GM19239 (cell line): ENCODE measurements around the gene MED29.

Experiments
- DNase-seq: peaks from one replicate; pipeline ENCODE4 v3.0.0; 2011; ENCODE audit warnings: low spot score; ENCODE audit not compliant: insufficient read length
- FAIRE-seq: peaks from 2 replicates; lab custom pipeline; 2011; peaks lifted over from hg19 to GRCh38; lab: Jason Lieb, UNC

The MED29 gene

DNA sequence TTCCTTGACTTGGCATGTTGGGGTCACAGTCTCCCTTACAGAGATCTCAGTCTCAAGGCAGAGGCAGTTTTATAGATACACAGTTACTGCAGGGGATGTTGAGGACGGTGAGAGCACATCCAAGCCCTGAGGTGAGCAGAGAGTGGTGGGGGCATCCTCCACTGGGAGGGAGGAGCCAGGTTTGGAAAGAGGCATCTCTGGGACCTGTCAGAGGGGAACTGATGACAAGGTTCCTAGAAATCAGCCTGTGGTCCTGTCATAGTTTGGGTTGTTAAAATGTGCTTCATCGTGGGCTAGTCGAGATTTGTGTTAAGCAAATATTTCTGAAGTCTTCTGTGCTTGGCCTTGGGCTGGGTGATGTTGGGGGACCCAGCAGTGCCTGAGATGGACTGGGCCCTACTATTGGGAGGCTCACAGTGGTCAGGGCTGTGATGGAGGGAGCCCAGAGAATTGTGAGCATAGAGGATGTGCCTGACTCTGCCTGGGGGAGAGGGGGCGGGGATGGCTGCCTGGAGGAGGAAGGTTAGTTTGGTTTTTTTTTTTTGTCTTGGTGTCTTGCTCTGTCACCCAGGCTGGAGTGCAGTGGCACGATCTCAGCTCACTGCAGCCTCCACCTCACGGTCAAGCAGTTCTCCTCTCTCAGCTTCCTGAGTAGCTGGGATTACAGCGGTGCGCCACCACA, 58.1 kb downstream of the MED29 start:
- DNase-seq (no peak), FAIRE-seq (no peak)
